GM19025 (cell line): ENCODE measurements around the gene AUTS2.

Experiments
- ATAC-seq: cut with Tn5 transposase; IDR thresholded peaks from one replicate; pipeline ENCODE4 v1.9.1; 2021; ENCODE audit warnings: mild to moderate bottlenecking, low read depth, moderate library complexity; ENCODE audit not compliant: unreplicated experiment

The AUTS2 gene

DNA sequence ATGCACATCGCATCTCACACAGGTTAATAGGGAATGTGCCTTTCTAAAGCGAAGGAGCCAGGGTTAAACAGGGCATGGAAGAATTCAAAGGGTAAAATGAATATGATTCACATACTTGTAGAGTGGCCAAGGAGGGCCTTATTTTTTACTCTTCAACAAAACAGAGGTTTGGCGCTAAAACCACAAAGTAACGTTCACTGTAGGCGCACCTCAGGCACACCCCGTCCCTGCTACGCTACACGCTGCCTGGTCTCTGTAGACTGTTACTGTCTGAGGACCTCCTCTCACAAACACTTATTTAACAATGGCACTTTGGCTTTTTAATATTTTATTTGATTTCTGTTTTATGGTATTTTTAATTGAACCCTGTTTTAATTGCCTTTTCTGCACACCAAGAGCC is 1071.6 kb downstream of the AUTS2 start:
- ATAC-seq, result no peak

DNA sequence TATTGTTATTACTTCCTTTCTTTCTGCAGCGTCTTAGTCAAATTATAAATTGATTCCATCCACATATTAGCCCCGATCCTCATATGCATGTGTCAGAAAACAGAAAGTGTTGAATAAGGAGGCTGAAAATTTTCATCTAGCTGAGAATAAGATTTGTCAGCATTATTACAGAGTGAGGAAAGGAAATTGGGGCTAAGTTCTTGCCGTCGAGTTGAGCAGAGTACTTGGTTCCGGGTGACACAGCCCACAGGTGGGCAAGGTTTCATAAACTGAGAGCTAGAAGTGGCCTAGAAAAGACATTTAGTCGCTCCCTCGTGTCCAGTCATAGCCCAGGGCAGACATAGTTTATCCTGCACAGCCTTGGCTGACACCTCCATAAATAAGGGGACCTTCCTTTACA is 1072.0 kb downstream of the AUTS2 start:
- ATAC-seq, result no peak

DNA sequence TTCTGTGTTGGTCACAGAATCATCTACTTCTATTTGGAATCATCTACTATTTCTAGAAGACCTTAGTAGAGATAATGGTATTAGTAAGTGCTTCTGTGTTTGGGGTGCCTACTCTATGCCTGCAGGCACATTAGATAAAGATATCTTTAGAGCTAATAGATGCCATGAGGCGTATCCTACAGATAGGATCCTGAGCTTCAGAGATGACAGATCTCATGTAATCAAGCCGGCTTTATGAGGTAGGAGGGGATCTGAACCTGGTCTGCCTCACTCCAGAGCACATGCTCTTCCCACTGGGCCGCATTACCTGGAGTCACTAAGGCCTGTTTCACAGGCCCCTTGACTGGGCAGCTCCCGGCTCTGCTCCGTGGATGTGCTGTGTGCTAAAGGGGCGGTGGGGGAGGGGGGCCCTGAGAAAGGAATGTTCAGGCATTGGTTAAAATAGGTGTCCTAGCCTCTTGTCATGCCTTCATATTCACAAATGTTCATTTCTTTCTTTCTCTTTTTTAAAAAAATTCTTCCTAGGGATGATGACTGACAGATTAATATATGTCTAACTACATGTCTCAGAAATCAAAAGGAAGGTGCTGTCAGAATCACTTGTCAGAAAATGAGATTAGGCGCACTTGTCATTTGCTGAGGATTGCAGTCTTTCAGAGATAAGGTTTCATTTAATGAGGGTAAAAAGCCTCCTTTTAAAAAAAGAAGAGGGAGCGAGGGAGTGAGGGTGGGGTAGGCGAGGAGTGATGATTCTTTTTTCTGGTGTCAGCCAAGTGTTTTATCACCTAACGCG is 1075.7 kb downstream of the AUTS2 start:
- no peak for ATAC-seq

DNA sequence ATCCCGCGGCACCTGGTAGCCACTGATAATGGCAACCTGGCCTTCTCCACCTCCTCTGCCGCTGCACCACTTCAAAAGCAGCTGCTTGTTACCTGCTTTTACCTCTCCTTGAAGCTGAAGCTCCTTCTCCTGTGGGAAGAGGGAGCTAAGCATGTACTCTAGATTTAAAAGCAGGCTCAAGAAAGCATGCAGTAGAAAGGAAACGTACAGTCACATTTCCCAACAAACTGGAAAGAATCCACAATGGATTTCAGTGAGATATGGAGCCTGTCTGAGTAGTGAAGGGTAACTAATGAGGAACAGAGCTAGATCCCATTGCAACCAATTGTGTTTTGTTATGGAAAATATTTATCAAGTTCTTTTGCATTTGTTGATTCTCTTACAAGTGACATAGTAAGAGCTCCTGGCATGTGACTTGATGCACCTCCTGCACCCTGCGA is 1076.3 kb downstream of the AUTS2 start:
- ATAC-seq, result no peak

DNA sequence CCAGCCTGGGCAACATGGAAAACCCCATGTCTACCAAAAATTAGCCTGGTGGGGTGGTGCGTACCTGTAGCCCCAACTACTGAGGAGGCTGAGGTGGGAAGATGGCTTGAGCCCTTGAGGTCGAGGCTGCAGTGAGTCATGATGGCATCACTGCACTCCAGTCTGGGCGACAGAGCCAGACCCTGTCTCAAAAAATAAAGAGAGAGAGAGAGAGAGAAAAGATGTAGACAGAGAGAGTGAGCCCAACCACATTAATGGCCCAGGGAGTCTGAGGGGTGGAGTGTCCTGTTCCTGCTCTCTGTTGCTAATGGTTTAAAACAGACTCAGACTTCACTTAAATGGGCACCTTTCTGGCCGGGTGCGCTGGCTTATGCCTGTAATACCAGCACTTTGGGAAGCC is 1078.0 kb downstream of the AUTS2 start:
- no peak for ATAC-seq

DNA sequence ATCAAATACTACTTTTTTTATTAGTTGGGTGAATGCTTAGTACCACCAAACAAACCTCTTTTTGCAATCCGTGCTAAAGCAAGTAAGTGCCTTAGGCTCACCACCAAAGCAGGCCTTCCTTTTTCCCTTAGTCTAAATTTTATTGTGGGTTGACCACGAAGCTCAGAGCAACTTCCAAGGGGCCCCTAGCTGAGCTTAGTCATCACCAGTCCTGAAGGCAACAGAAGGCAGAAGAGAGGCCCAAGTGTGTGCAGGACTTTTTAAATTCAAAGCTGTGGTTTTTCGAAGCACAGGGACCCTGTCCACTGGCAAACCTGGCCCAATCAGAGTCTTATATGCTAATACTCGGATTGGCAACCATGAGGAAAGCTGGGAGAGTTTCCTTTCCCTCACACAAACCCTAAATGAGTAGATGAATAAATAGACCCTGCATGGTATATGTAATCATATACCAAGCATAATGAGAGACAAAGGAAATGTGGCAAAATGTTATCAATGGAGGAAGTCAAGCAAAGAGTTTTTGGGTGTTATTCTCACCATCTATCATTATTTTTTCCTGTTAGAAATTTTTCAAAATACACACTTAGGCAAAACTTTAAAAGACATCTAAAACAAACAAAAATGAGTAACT is 1080.5 kb downstream of the AUTS2 start:
- ATAC-seq, result no peak

DNA sequence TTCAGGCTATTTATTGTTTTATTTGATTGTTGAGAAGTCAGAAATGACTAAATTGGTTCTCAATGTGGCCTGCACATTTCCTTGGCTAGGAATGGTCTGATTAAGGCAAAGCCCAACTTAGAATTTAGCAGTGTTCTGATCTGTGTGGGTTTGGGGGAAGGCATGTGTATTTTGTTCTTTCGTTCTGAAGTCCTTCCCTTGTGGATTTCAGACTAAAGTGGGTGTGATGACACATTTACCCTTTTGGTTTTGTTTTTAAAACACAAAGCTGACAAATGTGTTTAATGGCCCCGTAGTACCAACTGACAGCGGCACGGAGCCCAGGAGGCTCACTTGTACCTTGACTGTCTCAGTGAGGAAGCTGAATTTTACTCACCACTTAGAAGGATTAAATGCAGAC is 1081.4 kb downstream of the AUTS2 start:
- peak; percentile 54 for ATAC-seq

DNA sequence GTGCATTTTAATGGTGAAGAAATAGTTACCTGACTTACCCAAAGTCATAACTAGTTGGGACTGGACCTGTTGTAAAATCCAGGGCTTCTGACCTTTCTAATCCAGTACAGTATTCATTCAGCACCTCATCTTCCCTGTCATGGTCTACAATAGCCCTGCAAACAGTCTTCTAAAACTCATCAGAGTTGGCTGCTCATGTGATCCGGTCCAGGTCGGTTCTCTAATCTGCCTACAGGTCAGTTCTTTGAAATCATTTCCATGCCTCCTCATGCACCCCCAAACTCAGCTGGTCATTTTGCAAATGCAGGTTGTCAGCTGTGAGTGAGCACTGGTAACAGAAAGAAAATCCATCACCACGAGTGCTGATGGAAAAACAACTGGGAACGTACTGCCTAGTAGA is 1082.0 kb downstream of the AUTS2 start:
- no peak for ATAC-seq

DNA sequence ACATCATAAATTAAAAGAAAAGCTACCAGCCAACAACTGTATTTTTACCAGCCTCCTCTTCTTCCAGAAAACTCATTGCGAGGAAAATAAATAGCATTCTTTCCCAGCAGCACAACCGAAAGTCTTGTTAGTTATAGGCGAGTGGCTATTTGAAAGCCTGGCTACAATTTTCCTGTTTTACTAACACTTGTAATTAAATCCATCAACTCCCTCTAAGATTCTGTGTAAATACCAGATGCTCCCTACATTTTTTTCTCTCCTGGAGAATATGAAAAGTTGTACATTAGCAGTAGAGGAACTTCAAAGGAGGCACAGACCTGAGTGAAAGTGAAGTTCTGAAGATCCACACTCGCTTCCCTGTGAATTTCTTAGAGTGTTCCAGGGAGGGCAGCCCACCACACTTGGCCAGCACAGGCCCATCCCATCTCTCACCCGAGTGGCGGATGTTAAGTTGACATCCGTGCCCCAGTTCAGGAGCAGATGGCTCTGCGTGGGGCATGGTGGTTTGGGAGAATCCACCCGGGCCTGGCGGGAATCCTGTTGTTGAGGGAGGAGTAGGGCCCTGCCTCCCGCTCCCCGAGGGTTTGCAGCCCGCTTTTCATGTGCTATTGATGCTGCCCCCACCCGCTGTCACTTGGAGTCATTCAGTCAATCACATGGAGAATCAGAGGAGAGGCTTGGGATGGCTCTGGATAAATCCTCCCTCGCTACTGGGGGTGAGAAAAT is 1082.6 kb downstream of the AUTS2 start:
- ATAC-seq, result no peak

DNA sequence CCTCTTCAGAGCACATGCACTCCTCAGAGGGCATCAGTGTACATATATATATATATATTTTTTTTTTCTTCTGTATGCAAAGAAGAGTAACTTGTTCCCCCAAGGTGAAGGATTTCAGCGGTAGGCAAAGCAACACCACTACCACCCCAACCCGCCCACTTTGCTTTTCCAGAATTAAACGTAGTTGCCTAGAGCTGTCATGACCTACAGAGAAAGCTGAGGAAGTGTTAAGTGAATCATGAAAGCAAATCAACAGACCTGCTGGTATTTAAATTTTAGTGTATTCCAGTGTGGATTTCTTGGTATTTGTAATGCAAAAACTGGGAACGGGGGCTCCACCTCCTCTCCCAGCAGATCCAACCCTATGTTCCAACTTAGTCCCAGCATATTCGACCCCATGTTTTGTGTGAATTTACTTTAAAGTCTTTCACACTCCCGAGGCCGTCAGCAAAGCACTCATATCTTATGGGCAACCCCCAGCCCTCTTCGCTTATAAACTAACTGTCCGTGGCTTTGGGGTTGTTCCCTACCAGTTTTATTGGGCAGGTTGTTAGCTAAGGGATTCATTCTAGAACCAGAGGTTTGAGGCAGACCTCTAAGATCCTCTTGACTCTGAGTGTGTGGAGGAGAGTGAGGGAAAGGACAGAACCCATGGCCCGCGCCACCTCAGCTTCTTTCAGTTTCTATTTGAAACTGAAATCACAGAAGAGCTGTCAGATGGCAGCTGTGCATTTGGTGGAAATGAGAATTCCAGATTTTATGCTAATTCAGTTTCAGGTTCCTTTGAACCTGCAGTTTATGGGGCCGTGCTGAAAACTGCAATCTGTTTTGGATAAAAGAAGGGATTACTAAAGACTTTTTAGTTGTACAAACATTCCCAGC is 1083.4 kb downstream of the AUTS2 start:
- ATAC-seq, result peak; percentile 82

DNA sequence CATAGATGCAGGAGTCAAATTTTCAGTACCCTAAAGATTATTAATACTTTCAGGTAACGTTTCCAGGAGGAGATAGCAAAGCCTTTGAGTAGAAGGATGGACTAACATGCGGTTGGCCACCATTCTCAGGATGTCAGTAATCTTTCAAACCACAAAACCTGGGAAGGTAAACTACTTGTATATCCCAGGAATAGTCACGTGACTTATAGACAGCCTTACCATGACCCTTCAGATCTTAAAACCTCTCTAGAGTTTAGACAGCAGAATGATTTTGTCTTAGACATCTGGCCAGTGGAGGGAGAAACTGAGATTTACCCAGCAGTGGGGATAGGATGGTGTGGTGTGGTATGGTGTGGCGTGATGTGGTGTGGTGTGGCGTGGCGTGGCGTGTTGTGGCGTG is 1085.9 kb downstream of the AUTS2 start:
- ATAC-seq, result no peak

DNA sequence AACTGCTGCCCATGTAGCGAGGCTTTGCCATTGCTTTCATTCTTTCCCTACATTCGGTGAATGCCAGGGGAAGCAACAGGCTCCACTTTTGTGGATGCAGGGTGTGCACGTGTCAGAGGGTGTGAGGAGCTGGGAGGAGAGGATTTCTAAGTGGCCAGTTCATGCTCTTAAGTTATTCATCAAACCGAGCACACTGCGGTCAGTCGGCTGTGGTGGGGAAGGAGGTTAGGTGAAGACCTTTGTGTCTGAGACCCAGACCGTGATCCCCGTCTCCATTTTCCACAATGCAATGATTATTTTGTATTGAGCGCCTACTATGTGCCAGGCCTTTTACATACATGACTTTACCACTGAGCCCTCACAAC is 1095.0 kb downstream of the AUTS2 start:
- ATAC-seq, result no peak

DNA sequence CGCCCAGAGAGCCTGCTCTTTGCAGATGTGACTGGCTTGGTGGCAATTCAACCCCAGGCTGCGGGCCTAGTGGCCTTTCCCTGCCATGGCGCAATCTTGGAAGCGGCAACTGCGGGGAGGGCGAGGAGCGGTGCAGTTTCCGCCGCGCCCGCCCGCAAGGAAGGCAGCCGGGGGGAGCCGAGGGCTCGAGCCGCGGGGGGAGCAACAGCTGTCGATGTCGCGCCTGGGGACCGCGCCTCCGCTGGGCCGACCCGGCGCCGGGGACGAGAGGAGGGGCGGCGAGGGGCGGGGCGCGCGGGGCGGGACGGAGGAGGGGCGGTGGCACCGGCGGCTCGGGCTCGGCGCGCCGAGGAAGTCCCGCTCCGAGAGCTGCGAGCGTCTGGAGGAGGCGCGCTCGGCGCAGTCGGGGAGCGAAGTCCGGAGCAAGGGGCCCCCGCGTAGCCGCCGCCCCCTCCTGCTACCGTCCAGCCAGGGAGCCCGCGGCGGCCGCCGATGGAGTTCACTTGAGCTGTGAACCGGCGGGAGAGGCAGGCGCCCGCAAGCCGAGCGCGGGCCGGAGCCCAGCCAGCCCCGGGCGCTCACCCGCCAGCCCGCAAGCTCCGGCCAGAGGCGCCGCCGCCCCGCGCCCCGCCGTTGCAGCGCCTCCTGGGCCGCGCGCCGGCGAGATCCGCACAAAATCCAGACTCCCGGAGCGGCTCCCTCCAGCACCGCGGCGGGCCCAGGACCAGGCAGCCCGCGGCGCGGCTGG is 1095.6 kb downstream of the AUTS2 start:
- ATAC-seq, result peak; percentile 69

DNA sequence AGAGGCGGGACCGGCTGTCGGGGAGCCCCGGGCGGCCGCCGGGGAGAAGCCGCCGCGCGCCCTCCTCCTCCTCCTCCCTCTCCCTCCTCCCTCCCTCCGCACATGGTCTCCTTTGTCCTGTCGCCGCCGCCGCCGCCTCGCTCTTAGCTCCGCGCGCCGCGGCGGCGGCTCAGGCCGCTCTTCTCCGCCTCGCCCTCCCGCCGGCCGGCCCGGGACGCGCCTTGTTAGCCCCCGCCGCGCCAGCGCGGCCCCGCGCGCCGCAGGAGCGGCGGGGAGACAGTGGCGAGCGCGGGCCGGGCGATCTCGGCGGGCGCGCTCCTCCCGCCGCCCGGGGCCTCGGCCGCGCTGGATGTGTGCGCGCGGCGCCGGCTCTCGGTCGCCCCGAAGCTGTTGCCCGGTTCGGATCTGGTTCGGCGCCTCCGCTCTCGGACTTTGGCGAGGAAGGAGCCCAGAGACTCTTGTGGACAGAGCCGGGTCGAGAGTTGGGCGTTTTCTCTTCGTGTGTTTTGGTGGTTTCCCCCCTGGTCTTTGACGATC is 1096.2 kb downstream of the AUTS2 start:
- ATAC-seq, result peak; percentile 42

DNA sequence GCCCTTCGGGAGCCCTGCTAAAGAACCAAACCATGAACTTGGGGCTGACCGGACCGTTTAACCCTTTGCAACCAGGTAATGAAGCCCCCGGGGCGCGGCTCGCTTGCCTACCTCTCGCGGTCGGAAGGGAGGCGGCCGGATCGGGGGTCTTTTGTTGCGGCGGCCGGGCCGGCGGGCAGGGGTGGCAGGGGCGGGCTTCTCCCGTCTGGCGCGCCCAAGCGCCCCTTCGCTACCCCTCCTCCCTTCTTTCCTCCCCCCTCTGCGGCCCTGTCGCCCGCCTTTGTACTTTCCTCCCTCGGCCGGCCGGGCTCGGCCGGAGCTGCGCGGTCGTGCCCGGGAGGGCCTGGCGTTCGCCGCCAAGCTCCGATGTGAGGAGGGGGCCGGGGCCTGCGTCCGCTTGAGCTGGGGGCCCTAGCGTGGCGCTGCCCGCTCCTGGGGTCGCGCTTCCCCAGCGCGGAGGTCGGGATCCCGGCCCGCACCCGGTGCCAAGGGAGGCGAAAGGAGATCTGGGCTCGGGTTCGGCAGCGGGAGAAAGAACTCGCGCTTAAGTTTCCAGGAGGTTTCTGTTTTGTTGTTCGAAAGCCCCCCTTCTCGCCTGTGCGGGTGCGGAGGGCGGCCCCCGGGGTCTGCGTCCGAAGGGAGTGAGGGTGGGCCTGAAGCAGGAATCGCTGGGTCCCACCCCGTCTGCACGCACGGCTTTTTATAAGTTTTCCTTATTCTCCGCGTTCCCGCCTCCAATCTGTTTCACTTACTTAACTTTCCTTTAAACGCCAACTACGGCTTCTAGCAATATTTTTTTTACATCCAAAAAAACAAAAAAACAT is 1096.9 kb downstream of the AUTS2 start:
- no peak for ATAC-seq

DNA sequence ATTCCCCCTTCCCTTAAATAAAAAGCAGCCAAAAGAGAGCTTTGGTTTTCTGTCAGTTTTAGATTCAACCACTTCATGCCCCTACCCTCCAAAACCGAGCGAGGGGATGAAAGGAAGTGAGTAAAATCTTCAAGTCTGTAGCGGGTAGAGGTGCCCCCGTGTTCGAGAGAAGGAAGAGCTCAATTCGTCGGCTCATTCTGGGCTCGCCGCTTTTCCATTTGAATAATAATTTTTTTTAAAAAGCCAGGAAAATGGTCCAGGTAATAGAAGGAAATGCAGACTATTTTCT is 1097.5 kb downstream of the AUTS2 start:
- ATAC-seq, result no peak

DNA sequence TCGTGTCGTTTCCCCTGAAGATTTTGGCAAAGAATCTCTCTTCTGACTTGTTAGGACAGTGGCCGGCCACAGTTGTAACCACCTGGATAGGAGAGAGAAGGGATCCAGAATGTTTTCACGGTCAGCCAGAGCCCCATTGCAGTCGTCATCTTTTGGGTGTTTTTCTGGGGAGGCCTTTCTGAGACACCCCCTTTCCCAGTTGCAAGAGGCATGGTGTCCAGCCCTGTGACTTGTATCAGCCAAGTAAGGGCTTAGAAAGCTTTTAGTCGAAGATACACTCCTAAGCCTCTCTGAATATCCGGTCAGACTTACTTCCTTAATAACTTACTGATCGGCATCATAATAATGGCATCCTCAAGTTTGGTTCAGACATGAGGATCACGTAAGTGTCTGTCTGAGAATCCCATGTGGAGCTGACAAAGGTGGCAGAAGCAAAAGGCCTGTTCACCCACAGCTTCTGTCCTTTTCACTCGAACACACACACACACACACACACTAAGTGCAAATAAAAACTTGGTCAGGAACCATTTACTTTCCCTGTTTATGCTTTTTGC is 1098.0 kb downstream of the AUTS2 start:
- ATAC-seq, result no peak

DNA sequence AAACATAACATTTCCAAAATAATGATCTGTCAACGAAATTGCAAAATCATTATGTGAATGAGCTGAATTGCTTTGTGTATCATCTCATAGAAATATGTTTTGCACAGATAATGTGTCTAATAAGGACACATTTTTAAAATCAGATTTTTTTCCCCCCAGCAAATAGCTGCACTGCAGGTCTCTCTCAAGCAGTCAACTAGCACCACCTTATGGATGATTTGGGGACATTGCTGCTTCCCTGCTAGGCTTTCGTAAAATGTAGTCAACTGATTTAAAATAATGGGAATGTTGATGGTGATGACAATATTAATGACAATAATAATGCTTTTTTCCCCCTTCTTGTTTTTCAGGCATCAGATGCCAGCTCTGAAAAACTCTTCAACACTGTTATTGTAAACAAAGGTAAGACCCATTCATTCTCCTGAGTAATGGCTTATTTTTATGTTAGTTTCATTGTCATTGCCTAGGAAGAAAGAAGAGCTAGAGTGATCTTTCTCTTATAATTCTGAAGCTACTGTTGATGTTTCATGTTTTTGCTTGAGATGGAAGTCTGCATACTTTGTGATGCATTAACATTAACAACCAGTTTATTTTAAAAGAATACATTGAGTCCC is 1100.1 kb downstream of the AUTS2 start:
- ATAC-seq, result no peak
